Right renal cortex interstitium (tissue), 3 donors: Measurements from ENCODE around the gene BMPR1B. TPM values are rescaled to one million over a fixed set of nuclear protein-coding genes. Genes with fewer than 3 reads are reported as not detected.

ENCODE experiments used
- DNase-seq, 3 donors: peaks; one replicate each; pipeline ENCODE4 v3.0.0-alpha.2; 2013; ENCODE audit warnings: low read depth in 3 of 3, low spot score in 2 of 3
- polyA plus RNA-seq, 3 donors: library from polyadenylated mRNA; unstranded; fragments of 120-200 nt; gene quantifications; one replicate each; pipeline ENCODE4 v1.2.1, GENCODE V29; 2013; ENCODE audit not compliant: insufficient read length in 3 of 3

Gene BMPR1B
- polyA plus RNA-seq = 10 to 100 TPM; 24.9 to 29.9 (median 25.3) TPM

DNA sequence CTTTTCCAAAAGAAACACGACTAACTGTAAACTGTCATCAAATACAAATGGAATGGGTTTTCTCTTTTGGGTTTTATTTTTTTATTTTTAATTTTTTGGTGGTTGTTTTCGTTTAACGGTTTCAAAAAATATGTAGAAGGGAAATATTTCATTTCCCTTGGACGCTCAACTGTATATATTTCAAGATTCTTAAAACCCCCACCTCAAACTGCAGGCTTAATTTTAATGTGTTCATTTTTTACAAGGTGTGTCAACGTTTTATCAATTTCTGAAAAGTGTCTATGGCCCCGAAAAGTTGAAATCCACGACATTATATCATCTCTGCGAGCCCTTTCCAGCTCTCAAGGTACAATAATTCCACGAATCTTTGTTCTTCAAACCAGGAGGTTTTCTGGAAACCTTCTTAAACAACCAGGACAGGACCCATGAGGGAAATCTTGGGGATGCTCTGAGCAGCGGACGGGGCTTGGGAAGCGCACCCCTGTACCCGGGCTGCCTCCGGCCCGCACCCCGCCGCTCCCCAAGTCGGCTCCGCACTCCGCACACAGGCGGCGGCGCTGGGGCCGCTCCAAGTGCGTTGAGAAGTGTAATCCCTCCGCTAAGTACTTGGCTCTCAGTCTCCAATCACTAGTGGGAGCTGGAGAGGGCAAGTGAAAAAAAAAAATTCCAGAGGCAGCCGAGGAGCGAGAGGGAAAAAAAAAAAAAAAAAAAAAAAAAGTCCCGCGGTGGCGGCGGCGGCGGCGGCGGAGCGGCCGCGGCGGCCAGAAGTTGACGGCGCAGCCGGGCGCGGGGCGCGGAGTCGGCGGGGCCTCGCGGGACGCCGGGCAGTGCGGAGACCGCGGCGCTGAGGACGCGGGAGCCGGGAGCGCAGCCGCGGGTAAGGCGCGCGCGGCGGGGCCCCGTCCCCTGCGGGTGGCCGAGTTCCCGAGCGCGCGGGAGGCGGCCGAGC lies at the start of gene BMPR1B:
BMPR1B (plus strand) TSS at position 764 of the 949 bp plus-strand sequence. CDS start 346,470 bp downstream, outside the sequence.
- peak in 1 of 3 donors; percentile 27 for DNase-seq

DNA sequence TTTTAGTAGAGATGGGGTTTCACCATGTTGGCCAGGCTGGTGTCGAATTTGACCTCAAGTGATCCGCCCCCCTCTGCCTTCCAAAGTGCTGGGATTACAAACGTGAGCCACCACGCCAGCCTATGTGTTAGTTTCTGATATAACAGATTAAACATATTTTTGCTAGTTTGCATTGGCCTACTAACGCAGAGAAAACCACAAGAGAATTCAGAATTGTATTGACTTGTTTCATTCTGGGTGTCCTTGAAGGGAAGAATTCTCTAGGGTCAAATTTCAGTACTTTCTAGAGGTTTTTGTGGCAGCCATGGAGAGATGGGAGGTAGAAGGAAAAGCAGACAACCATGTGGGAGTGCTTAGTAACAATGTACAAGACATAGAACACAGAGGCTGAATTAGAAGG lies 46.1 kb upstream of the BMPR1B start:
- no peak for DNase-seq

DNA sequence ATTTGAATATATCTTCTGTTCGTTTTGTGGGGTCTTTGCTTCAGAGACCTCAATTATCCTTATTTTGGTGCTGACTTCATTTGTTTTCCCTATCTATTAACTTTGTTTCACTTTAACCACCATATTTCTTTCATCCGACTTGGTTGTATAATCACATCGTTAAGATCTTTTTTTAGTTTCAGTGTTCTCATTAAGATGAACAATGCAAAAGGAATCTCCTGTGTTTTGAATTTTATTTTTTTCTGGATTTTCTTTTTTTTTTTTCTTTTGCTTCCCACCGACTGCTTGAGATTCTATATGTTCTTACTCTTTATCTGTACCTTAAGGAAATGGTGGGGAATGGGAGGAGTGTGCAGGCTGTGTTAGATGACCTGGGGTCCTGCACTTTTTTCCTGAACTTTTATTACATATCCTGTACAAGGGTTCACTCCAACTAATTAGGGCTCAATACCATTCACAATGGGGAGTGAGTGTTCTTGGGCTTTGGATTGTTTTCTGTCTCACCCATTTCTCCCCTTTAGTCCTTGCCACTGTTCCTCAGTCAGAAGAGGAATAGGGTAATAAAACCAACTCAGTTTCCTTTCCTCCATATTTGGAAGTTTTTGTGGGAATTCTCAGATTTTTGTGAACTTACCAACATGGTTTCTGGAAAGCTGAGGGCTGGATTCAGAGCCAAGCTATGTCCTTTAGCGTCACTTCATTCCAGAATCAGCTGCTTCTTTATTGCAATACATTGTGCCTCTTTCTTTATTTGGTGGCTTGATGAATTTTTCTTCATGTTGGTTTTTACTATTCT lies 43.2 kb upstream of the BMPR1B start:
- DNase-seq = no peak

DNA sequence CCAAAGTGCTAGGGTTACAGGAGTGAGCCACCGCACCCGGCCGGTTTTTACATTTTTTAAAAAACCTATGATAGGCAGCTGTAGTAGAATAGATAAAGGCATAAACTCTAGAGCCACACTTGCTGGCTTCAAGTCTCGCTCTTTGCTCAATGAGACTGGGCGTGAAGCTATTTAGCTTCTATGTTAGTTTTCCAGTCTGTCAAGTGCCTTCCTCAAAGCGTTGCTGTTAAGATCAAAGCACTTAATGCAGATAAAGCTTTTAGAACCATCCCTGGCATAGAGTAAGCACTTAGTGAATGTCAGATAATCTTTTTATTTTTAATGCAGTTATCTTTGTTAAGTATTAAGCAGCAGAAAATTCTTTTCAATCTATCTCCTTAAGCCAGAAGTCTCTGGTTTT lies 42.0 kb upstream of the BMPR1B start:
- no peak for DNase-seq

DNA sequence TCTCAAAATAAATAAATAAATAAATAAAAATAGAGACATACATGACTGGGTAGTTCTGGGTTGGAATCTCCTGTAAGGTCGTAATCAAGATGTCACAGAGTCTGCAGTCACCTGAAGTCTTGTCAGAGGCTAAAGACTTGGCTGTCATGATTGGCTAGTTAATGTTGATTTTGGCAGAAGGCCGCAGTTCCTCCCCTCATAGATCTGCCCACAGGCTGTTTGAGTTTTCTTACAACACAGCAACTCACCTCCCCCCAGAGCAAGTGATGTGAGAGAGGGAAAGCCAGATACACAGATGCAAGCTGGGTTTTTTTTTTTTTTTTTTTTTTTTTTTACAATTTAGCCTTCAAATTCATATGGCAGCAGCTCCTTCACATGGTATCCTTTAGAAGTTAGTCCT lies 36.4 kb upstream of the BMPR1B start:
- no peak for DNase-seq

DNA sequence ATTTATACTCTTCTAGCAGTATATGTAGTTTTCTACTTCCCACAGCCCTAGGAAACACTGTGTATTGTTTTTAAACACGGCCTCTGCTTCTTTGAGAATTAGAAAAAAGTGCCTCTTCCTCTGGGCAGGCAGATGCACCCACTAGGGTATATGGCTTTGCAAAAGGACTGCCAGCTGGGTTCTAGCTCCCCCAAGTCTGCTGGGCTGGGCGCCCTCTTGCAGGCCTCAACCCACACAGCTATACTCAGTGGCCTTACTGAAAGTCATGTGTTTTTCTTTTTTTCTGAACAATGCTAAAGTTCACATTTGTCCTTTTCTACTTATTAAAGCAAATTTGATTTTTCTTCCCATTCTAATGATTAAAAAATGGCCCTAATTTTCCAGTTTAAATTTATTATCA lies 35.5 kb upstream of the BMPR1B start:
- no peak for DNase-seq

DNA sequence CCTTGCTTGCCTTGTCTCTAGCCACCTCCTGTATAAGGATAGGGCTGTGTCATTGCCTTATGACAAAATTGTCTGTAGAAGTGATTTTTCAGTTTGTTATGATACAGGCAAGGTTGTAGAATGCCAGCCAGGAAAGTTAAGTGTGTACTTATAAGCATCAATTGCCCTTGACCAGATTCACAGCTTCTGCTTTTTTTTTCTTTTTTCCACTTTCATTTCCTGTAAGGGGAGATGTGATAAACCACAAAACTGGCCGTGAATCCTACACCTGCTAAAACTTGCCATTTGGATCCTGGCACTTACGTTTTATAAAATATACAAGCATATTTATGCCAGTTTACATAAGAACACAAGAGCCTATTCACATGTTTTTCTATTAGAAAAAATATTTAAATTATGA lies 35.0 kb upstream of the BMPR1B start:
- DNase-seq = no peak

DNA sequence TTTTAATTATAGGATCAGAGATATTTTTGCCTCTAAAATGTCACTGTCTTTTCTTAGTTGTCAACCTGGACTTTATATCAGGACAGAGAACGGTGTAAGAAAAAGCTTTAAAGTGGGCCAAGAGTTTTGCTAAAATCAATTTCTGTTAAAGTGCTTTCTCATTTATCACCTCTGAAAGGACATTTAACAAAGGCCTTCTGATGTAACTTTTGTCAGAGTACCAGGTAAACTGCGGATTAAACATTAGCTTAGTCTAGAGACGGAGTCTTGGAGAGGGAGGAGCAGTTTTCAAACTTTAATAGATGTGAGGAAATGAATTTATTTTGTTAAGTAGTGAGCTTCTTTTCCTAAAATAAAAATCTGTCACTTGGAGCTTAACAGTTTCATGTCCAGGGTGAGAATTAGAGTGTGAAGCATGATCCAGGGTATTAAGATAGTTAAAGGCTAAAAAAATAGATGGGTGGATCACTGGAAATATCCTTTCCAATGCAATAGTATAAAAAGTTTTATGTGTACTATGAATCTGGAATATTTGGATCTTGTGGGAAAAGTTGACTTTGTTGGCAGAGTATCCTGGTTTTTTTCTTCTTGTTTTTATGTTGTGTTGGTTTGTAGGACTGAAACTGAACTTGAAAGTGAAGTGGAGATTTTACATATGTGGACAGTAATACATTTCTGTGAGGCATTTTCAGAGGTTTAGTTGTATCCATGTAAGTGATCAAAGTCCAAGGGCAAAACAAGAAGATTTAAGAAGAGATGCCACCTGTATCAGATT lies 33.6 kb upstream of the BMPR1B start:
- DNase-seq = no peak

DNA sequence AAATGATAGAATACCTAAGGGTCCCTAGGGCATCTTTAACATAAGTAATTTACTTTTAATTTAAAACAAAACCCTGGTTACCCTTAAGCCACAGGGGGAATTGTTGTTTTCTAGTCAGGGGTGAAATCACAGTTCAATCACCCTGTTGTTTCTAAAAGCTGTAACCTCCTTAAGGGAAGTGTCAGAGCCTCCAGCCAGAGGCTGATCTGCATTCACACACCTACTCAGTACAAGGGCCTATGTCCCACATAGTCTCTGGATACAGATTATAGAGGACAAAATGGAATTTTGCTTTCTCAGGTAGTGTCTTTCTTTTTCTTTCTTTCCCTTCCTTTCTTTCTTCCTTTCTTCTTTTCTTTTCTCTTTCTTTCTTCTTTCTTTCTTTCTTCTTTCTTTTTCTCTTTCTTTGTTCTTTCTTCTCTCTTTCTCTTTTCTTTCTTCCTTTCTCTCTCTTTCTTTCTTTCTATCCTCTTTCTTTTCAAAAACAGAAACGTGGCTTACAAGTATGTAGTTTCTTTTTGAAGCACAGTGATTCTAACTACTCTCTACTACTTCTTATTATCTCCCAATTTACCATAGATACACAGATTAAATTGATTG lies 31.1 kb upstream of the BMPR1B start:
- no peak for DNase-seq

DNA sequence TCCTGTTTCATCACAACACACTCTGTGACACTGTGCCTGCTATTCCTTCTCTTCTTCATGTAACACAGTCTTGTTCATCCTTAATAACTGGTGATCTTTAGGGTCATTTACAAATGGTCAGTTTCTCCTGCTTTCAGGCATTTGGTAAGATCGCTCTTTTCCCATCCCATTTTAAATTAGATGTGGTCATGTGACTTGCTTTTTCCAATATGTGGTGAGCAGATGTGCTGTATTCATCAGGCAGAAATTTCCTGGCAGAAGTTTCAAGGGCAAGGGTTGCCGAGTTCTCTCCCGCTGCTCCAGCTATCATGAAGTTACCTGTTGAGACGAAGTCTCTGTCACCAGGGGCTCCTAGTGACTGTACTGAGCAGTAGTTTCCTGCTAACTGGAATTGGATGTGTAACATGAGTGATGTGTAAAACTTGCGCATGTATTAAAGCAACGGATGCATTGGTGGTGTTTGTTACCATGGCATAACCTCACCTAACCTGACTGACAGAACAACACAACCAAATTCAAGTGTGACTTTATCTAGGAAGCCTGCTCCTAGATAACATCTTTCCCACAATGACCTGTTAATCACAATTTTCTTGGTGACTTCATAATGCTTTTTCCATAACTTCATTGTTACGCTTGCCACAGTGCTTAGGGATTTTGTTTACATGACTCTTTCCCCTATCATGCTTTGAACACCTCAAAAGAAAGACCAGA lies 29.5 kb upstream of the BMPR1B start:
- no peak for DNase-seq

DNA sequence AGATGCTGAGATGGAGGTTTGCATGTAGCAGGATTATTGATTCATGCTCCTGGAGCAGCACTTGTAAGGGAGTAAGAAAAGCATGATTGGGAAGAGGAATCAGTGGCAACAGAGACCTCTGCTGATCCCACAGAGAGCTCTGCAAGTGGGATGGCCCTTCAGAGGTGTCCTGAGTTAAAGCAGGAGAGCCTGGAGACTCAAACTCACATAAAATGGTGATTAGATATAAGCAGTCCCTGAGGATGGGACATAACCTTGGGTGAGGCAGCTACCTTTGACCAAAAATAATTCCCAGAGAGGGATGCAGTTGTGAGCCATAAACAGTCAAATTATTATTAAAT lies 25.4 kb upstream of the BMPR1B start:
- no peak for DNase-seq

DNA sequence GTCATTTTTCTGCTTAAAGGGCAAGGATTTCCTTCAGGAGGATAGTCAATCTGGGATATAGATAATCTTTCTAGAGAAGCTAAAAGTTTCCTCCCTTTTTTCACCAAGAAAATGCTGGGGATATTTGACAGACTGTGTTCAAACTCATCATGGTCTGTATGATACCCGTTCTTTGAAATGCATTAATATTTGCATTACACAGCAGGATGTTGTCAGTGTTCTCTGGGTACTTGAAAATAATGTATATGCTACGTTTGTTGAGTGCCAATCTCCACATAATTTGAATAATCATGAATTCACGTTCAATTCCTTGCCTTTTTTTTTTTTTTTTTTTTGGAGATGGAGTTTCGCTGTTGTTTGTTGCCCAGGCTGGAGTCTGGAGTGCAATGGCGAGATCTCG lies 18.0 kb upstream of the BMPR1B start:
- DNase-seq = no peak

DNA sequence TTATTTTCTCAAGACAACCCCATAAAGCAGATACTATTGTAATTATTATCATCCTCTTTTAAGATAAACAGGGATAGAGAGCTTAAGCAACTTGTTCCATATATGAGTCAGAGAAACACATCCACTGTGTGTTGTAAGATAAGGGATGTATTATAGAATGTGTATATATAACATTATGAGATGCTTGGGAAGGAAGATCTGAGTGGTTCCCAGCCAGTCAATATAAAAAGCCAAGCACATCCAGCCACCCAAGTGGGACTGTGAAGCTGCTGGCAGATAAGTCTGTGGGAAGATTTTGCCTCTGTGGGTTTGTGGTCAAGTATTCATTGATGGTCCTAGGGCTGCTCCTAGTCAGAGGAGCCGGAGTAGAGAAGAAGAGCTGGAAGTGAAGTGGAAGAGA lies 16.5 kb upstream of the BMPR1B start:
- DNase-seq = no peak

DNA sequence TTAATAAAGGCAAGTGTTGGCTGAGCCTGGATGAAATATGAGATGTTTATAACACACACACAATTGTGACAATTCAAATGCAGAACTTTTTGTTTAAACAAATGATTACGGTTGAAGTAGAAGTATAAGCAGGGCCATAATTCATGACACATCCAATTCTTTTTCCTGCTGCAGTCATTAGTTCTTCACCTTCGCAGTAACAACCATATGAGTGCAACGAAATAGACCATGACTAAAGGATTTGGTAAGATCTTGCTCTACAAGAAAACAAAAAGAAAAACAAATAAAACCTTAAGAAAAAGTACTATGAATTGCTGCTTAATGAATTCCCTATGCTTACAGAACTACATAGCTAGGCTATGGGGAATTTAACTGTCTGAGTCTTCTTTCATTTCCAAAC lies 13.9 kb upstream of the BMPR1B start:
- DNase-seq = no peak

DNA sequence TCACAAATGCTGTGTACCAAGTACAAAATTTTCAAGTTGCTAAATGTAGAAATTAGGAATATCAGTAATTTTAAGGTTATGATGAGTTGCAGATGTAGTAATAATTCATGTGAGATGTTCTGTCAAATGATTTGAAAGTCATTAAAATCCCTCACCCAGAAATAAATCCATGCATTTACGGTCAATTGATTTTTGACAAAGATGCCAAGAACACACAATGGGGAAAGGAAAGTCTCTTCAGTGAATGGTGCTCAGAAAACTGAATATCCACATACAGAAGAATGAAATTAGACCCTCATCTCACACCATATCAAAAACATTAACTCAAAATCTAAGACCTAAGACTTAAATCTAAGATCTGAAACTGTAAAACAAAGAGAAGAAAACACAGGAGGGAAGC lies 12.9 kb upstream of the BMPR1B start:
- DNase-seq = no peak

DNA sequence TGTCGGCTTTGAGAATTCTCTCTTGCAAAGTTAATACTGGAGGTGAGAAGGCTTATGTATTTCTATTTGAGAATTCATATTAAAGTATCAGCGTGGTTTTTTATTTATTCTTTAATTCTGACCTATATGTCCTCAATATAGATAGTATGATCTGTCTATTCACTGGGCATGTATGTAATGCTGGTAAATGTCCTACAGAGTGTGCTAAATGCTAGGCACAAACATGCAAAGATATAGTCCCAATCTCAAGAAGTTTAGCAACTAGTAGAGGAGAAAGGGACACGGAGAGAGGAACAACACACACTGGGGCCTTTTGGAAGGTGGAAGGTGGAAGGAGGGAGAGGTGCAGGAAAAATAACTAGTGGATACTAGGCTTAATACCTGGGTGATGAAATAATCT lies 11.0 kb upstream of the BMPR1B start:
- no peak for DNase-seq

DNA sequence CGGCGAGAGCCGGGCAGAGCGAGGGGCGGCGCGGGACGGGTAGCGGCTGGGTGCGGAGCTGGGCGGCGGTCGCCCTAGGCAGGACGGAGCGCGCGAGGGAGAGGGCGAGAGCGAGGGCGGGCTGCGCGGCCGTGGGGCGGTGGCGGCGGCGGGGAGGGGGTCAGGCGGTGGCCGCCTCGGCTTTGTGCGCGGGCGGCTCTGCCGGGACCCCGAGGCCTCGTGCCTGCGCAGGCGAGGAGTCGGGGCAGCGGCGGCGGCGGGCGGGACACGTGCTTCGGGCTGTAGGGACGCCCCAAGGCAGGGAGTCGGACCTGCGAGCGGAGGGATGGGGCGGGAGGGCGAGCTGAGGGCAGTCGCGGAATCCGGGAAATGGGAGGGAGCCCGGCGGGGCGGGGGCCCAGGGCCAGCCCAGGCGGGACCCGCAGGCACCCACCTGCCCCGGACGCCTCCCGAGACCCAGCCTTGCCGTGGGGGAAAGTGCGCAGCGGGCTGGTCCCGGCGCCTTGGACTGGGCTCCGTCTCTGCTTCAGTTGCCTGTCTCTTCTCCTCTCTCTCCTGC lies 465 bp downstream of the BMPR1B start:
- DNase-seq = no peak

DNA sequence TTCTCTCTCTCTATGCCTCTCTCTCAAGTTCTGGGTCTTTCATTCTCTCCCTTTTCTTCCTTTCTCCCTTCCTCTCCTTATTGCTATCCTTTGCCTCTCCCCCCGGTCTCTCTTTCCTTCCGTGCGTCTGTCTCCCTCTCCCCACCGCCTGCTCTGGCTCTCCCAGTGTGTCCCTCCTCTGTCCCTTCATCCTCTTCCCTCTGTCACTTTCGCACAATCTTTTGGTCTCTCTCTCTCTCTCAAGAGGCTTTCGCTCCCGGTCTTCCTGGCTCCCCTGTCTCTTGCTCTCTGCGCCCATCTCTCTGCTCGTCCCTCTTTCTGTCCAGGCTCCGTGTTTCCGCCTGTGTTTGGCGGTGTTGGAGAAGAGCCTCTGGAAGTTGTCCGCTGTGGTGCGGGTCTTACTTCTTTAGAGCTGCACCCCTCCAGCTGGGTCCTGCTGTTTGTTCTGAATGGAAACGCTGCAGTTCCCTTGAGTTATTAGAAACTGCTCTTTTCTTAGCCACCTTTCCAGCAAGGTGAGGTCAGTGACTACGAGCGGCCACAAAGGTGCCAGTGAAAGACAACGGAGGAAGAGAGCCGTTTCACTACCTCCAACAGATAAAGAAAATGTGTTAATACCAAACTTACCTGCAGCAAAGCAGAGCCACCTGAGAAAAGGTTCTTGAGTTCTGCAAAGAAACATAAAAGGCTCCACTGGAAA lies 1.1 kb downstream of the BMPR1B start:
- DNase-seq = no peak

DNA sequence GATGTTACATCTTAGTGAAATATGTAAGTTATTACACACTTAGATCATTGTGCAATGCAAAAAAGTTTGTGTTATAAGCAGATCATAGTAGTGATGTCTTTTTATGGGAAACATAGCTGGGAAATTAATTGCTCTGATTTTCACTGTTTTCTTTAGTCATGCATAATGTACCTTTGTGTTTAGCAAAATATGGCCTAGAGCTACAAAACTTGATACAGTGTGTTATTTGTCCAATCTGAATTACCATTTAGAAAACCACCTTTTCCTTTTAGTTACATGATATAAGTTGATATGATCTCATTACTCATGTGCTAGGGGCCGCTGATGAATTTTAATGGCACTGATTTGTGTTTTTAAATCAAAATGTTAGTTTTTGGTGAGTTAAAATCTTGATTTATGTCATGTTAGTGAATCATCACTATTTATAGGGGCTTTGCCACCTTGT lies 2.0 kb downstream of the BMPR1B start:
- no peak for DNase-seq
